Measurements from ENCODE around the gene CNTNAP2. TPM values are rescaled to one million over a fixed set of nuclear protein-coding genes. Genes with fewer than 3 reads are reported as not detected.

Gene CNTNAP2
- total and polyA plus RNA-seq, 9 of the 15 experiments (the other 6 are each of a cell fraction or from before 2014, with no cell fraction given), result 0.04 to 0.62 (median 0.09) TPM; not detected in 4

GRCh38 chr7:146878901-146879300, 762.3 kb downstream of the CNTNAP2 start:
- FAIRE-seq (no peak), DNase-seq (ENCODE audit: extremely low read depth in 1 of 4, low spot score in 3 of 4) (no peak), ATAC-seq (no peak)
- BruUV-seq (replicated peaks), result no TSS peak
- Histone ChIP-seq H3K79me2 (ENCODE audit: control insufficient read depth, insufficient read depth, low read length) (no peaks in the 10 kb centered on the region), H3K9me3 (replicated peaks; ENCODE audit: control insufficient read depth, insufficient read depth, low read depth, low read length) (no peaks in the 10 kb centered on the region), H3K27me3 (ENCODE audit: control insufficient read depth in 2 of 2, insufficient read depth in 2 of 2, low read length in 2 of 2) (no peaks in the 10 kb centered on the region), H3K9me1 (ENCODE audit: control insufficient read depth, insufficient read depth, low read length) (no peaks in the 10 kb centered on the region), H3K4me2 (ENCODE audit: insufficient read depth, low read length) (no peak overlapping the region), H3K4me1 (replicated peaks in 1 of 2; ENCODE audit: control insufficient read depth in 2 of 2, insufficient read depth in 2 of 2, low read length in 2 of 2) (no peaks in the 10 kb centered on the region), H3K36me3 (ENCODE audit: control insufficient read depth, insufficient read depth, low read length) (no peaks in the 10 kb centered on the region), H2AFZ (ENCODE audit: low read depth, low read length) (no peak overlapping the region), H3K4me3 (no peak overlapping the region), H4K20me1 (replicated peaks; ENCODE audit: control insufficient read depth, insufficient read depth, low read length) (no peaks in the 10 kb centered on the region), H3K9ac (ENCODE audit: insufficient read depth in 1 of 2, low read depth in 2 of 2, low read length in 2 of 2) (no peak overlapping the region), H3K27ac (ENCODE audit: extremely low read depth, low read depth, low read length) (no peak overlapping the region)
- intact Hi-C loops (cut with micrococcal nuclease), result no loop called here
- in situ Hi-C loops (cut with MboI), result no loop called here
- ChIA-PET CTCF (ENCODE audit: low intra/inter-chr PET ratio) (no interaction called here), POLR2A (no interaction called here)
- TF ChIP-seq ZNF696 (CRISPR knock-in tag; conservative IDR thresholded peaks at IDR 0.05), result no peak
- no peak for TF ChIP-seq NR3C1 (CRISPR knock-in tag; IDR thresholded peaks at IDR 0.05)
- TF ChIP-seq ZBTB8A (IDR thresholded peaks at IDR 0.05; ENCODE audit: partially characterized antibody), result no peak
- no peak for TF ChIP-seq THAP7 (CRISPR knock-in tag; IDR thresholded peaks at IDR 0.05)
- TF ChIP-seq HNRNPH1 (optimal IDR thresholded peaks at IDR 0.05; ENCODE audit: low read depth, low read length), result no peak
- no peak for TF ChIP-seq HMGN3 (IDR thresholded peaks at IDR 0.05; ENCODE audit: borderline replicate concordance, extremely low read depth, insufficient read length, low read depth, low read length)
- no peak for TF ChIP-seq NCOA1 (IDR thresholded peaks at IDR 0.05; ENCODE audit: low read depth)
- TF ChIP-seq HMG20B (CRISPR knock-in tag; IDR thresholded peaks at IDR 0.05), result no peak
- no peak for TF ChIP-seq ZNF41 (CRISPR knock-in tag; conservative IDR thresholded peaks at IDR 0.05)
- TF ChIP-seq CREB3 (tag; conservative IDR thresholded peaks at IDR 0.05; ENCODE audit: low read depth), result no peak
- no peak for TF ChIP-seq GATAD2A (IDR thresholded peaks at IDR 0.05)
- no peak for TF ChIP-seq ELF4 (CRISPR knock-in tag; IDR thresholded peaks at IDR 0.05)
- TF ChIP-seq ZNF143 (CRISPR knock-in tag; IDR thresholded peaks at IDR 0.05), result no peak
- TF ChIP-seq CGGBP1 (CRISPR knock-in tag; IDR thresholded peaks at IDR 0.05), result no peak
- no peak for TF ChIP-seq HDAC6 (IDR thresholded peaks at IDR 0.05; ENCODE audit: low read depth, low read length)
- TF ChIP-seq FOXK2 (conservative IDR thresholded peaks at IDR 0.05 in 1 of 2, IDR thresholded peaks at IDR 0.05 in 1 of 2; ENCODE audit: low read depth in 2 of 2), result no peak
- TF ChIP-seq KAT2B (IDR thresholded peaks at IDR 0.05; ENCODE audit: low read depth, low read length), result no peak
- no peak for TF ChIP-seq PCBP2 (IDR thresholded peaks at IDR 0.05; ENCODE audit: low read depth, low read length, poor library complexity, severe bottlenecking)
- 0% methylated on average over 1 of the region's 1 CpG for WGBS (ENCODE audit: insufficient coverage, low coverage, missing lambda C conversion rate)
